CD4-positive, alpha-beta T cell (primary cell): Measurements from ENCODE around the gene SFSWAP. TPM values are rescaled to one million over a fixed set of nuclear protein-coding genes. Genes with fewer than 3 reads are reported as not detected.

Experiments
- ATAC-seq: fragments of 200-7000 bp; cut with Tn5 transposase; one replicate; pipeline ENCODE4 v1.10.0; 2022; ENCODE audit warnings: mild to moderate bottlenecking; ENCODE audit not compliant: poor library complexity
- CTCF ChIA-PET: fragments of 350-600 bp; sonication (Branson Sonifier 250); formaldehyde crosslinking; loops from one replicate; lab custom pipeline; 2021; ENCODE audit warnings: antibody characterized with exemption, inconsistent platforms; lab: Charles Lee
- POLR2A ChIA-PET: fragments of 350-600 bp; sonication (Branson Sonifier 250); formaldehyde crosslinking; loops from one replicate; lab custom pipeline; 2021; ENCODE audit warnings: antibody characterized with exemption, inconsistent platforms; lab: Charles Lee
- DNase-seq, 14 experiments: peaks; one replicate each; pipeline ENCODE4 v3.0.0-alpha.2; 2013 to 2020; ENCODE audit warnings: mixed read lengths in 2 of 14
- H3K27ac ChIP-seq, 2 donors: one replicate each; pipeline versions ENCODE4 v1.5.1 to v1.7.0; 2013; ENCODE audit warnings: low read length in 2 of 2, low read depth in 1 of 2, mild to moderate bottlenecking in 1 of 2
- H3K27me3 ChIP-seq, 2 experiments: 1 replicate in 1 of 2; 2 replicates in 1 of 2; pipeline versions ENCODE4 v1.6.1 to v1.7.0; 2013; ENCODE audit warnings: low read length in 2 of 2, control low read depth in 1 of 2, mild to moderate bottlenecking in 1 of 2, moderate library complexity in 1 of 2; ENCODE audit not compliant: insufficient read depth in 2 of 2, control insufficient read depth in 1 of 2
- H3K36me3 ChIP-seq: one replicate; pipeline ENCODE4 v1.6.1; 2013; ENCODE audit warnings: low read length, control low read depth; ENCODE audit not compliant: insufficient read depth
- H3K4me1 ChIP-seq: one replicate; pipeline ENCODE4 v1.6.1; 2013; ENCODE audit warnings: low read length, control low read depth; ENCODE audit not compliant: insufficient read depth
- H3K4me3 ChIP-seq: one replicate; pipeline ENCODE4 v1.5.1; 2013; ENCODE audit warnings: mild to moderate bottlenecking, low read length, moderate library complexity
- H3K9me3 ChIP-seq, 2 experiments: 1 replicate in 1 of 2; 2 replicates in 1 of 2; pipeline versions ENCODE4 v1.6.1 to v1.7.0; 2013; ENCODE audit warnings: low read length in 2 of 2, mild to moderate bottlenecking in 2 of 2, control low read depth in 1 of 2, moderate library complexity in 1 of 2; ENCODE audit not compliant: control insufficient read depth in 1 of 2, insufficient read depth in 1 of 2
- H3K27ac Mint-ChIP-seq: one replicate; pipeline ENCODE4 v1.8.0; 2020; ENCODE audit warnings: mixed read lengths
- H3K27me3 Mint-ChIP-seq: one replicate; pipeline ENCODE4 v1.8.0; 2021; ENCODE audit warnings: mixed read lengths
- H3K36me3 Mint-ChIP-seq: one replicate; pipeline ENCODE4 v1.8.0; 2021; ENCODE audit warnings: low read depth, mixed read lengths
- H3K4me1 Mint-ChIP-seq: one replicate; pipeline ENCODE4 v1.8.0; 2021; ENCODE audit warnings: low read depth, mixed read lengths
- H3K4me3 Mint-ChIP-seq: one replicate; pipeline ENCODE4 v1.8.0; 2020; ENCODE audit warnings: mild to moderate bottlenecking, mixed read lengths
- H3K9me3 Mint-ChIP-seq: one replicate; pipeline ENCODE4 v1.8.0; 2020; ENCODE audit warnings: mixed read lengths
- CTCF ChIP-seq: fragments of 200-600 bp; IDR thresholded peaks from one replicate; pipeline ENCODE4 v1.8.0; 2022; ENCODE audit warnings: antibody characterized with exemption, mild to moderate bottlenecking
- intact Hi-C, 2 experiments: fragments of 100-400 bp; cut with DNase I in 1 of 2; cut with micrococcal nuclease in 1 of 2; formaldehyde crosslinking; loops; one replicate each; pipeline versions ENCODE4 v1.15.1 to v1.9.0; 2023 to 2025; cut with DNase I, micrococcal nuclease
- total RNA-seq, 174 experiments: library from RNA in 2 of 174; stranded (reverse) in 2 of 174; gene quantifications; one replicate each; pipeline ENCODE4 v1.2.3 and lab custom pipeline; 2021 to 2026

The SFSWAP gene
- total RNA-seq, 2 experiments from 2014 or later = 88.7 to 98.4 TPM

DNA sequence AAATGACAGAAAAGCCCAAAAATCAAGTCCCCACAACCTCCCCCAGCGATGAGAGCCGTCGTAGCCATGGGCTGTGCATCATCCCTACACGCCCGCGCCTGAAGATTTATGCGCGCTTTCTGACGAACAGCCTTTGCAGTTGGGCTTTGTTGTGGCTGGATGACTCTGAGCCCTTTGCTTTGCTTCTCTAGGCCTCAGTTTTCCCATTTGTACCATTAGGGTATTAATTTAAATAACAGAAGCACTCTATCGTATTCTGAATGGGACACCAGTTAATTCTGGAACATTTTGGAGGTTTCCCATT is 24.2 kb downstream of the SFSWAP start:
- H3K27ac ChIP-seq = no peak overlapping the region
- ChIA-PET POLR2A (interaction anchor here (0.6 kb wide), 1 partner anchor 9 kb away, joined by 4 read pairs; no protein-coding TSS in a partner anchor), CTCF (no interaction called here)
- DNase-seq = no peak
- Mint-ChIP-seq H3K36me3 (peaks cover 92% of the 10 kb centered on the region), H3K4me3 (no peak overlapping the region), H3K27ac (no peak overlapping the region), H3K4me1 (no peaks in the 10 kb centered on the region), H3K27me3 (no peaks in the 10 kb centered on the region), H3K9me3 (no peaks in the 10 kb centered on the region)
- H3K36me3 ChIP-seq = peaks cover 67% of the 10 kb centered on the region
- no peak overlapping the region for H3K4me3 ChIP-seq
- TF ChIP-seq CTCF = no peak
- no peaks in the 10 kb centered on the region for H3K27me3 ChIP-seq
- intact Hi-C loops = no loop called here
- ATAC-seq = no peak
- H3K4me1 ChIP-seq = no peaks in the 10 kb centered on the region
- no peaks in the 10 kb centered on the region for H3K9me3 ChIP-seq

- ChIA-PET CTCF (no interaction called here), POLR2A (no interaction called here)
- Histone ChIP-seq H3K4me3 (no peak overlapping the region), H3K27ac (no peak overlapping the region), H3K4me1 (no peaks in the 10 kb centered on the region), H3K36me3 (peaks cover 67% of the 10 kb centered on the region), H3K27me3 (no peaks in the 10 kb centered on the region), H3K9me3 (no peaks in the 10 kb centered on the region)
- Mint-ChIP-seq H3K4me3 (no peak overlapping the region), H3K9me3 (no peaks in the 10 kb centered on the region), H3K27me3 (no peaks in the 10 kb centered on the region), H3K27ac (no peak overlapping the region), H3K36me3 (peaks cover 92% of the 10 kb centered on the region), H3K4me1 (no peaks in the 10 kb centered on the region)
- TF ChIP-seq CTCF = no peak
- no peak for ATAC-seq
- intact Hi-C loops = no loop called here
- no peak for DNase-seq
These were observed 24.9 kb downstream of the SFSWAP start for GRCh38 chr12:131735476-131736445.

DNA sequence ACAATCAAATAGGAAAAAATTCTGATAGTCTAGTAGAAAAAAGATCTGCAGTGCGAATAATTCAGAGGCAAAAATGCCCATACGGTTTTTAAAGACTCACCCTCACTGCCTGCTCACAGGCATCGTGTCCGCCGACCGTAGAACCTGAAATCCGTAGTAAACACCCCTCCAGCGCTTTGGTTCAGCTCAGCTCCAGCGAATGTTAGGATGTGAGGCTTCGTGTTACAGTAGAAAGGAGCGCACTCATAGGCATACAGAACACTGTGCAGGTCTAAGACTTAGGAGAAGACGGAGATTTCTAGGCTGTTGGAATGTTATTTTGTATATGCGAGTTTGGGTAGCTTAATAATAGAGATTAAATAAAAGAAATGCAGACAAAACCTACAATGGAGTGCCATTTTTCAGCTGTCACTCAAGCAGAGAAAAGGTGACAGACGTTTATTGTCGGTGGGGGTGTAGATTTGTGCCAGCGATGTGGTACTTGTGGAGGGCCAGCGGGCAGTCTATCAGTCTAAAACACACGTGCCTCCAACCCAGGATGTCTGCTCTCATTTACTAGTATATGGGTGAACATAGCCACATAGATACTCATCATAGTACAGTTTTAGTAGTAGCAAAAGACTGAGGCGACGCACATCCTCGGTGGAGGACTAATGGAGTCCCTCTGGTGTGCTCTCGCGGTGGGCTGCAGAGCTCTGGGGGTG is 25.7 kb downstream of the SFSWAP start:
- Histone ChIP-seq H3K27me3 (no peaks in the 10 kb centered on the region), H3K36me3 (peaks cover 62% of the 10 kb centered on the region), H3K4me1 (no peaks in the 10 kb centered on the region), H3K4me3 (no peak overlapping the region), H3K27ac (no peak overlapping the region), H3K9me3 (no peaks in the 10 kb centered on the region)
- H3K36me3 Mint-ChIP-seq = peaks cover 87% of the 10 kb centered on the region
- intact Hi-C loops = no loop called here
- H3K27ac Mint-ChIP-seq = no peak overlapping the region
- no peaks in the 10 kb centered on the region for H3K4me1 Mint-ChIP-seq
- H3K9me3 Mint-ChIP-seq = no peaks in the 10 kb centered on the region
- no peak overlapping the region for H3K4me3 Mint-ChIP-seq
- POLR2A ChIA-PET = no interaction called here
- CTCF ChIA-PET = no interaction called here
- no peak for TF ChIP-seq CTCF
- no peaks in the 10 kb centered on the region for H3K27me3 Mint-ChIP-seq
- ATAC-seq (no peak), DNase-seq (no peak)
